ENCODE results near the gene SCAF8.

Gene SCAF8

DNA sequence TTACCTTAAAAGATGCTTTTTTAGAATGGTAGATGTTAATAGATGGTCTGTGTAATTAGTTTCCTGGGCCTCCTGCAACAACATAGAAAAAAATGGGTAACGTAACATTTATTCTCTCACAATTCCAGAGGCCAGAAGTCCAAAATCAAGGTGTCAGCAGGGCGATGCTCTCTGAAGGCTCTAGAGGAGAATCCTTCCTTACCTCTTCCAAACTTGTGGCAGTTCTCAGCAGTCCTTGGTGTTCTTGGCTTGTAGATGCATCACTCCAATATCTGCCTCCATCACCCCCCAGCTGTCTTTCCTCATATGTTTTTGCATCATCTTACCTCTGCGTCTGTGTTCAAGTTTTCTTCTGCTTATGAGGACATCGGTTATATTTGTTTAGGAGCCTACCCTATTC, 107.9 kb downstream of the SCAF8 start:
- no peak for TF ChIP-seq SIN3A (IDR thresholded peaks at IDR 0.05; ENCODE audit: borderline replicate concordance, insufficient read depth, low read length)
- no peak for TF ChIP-seq FOXP2 (optimal IDR thresholded peaks at IDR 0.05; ENCODE audit: borderline replicate concordance, extremely low read depth, extremely low read length, insufficient read depth)
- TF ChIP-seq POLR2AphosphoS5 (IDR thresholded peaks at IDR 0.05; ENCODE audit: low read depth, low read length) = no peak

DNA sequence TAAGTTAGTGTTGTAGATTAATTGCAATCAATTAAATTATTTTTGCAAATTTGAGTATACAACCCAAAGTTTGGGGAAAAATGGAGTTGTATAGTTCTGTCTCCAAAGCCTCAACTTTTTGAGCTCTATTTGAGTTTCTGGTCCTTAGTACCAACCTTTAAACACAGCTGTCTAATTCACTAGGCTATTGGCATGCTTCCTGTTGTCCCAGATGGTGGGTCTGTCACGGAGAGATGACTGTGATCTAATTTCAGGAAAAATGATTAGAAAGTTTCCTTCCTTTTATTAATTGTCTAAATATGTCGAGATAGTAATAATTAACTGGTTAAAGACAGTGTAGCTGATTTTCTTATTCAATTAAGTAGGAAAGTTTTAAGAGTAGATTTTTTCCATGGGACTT, 109.6 kb downstream of the SCAF8 start:
- TF ChIP-seq, protein P1, sequence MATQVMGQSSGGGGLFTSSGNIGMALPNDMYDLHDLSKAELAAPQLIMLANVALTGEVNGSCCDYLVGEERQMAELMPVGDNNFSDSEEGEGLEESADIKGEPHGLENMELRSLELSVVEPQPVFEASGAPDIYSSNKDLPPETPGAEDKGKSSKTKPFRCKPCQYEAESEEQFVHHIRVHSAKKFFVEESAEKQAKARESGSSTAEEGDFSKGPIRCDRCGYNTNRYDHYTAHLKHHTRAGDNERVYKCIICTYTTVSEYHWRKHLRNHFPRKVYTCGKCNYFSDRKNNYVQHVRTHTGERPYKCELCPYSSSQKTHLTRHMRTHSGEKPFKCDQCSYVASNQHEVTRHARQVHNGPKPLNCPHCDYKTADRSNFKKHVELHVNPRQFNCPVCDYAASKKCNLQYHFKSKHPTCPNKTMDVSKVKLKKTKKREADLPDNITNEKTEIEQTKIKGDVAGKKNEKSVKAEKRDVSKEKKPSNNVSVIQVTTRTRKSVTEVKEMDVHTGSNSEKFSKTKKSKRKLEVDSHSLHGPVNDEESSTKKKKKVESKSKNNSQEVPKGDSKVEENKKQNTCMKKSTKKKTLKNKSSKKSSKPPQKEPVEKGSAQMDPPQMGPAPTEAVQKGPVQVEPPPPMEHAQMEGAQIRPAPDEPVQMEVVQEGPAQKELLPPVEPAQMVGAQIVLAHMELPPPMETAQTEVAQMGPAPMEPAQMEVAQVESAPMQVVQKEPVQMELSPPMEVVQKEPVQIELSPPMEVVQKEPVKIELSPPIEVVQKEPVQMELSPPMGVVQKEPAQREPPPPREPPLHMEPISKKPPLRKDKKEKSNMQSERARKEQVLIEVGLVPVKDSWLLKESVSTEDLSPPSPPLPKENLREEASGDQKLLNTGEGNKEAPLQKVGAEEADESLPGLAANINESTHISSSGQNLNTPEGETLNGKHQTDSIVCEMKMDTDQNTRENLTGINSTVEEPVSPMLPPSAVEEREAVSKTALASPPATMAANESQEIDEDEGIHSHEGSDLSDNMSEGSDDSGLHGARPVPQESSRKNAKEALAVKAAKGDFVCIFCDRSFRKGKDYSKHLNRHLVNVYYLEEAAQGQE (IDR thresholded peaks at IDR 0.05; ENCODE audit: insufficient read depth in 1 of 2, low read depth in 2 of 2, low read length in 2 of 2) = no peak
- TF ChIP-seq FOXP2 (optimal IDR thresholded peaks at IDR 0.05; ENCODE audit: borderline replicate concordance, extremely low read depth, extremely low read length, insufficient read depth) = no peak
- no peak for TF ChIP-seq SIN3A (IDR thresholded peaks at IDR 0.05; ENCODE audit: borderline replicate concordance, insufficient read depth, low read length)
- TF ChIP-seq POLR2AphosphoS5 (IDR thresholded peaks at IDR 0.05; ENCODE audit: low read depth, low read length) = no peak
- TF ChIP-seq TAF1 (IDR thresholded peaks at IDR 0.05; ENCODE audit: borderline replicate concordance, insufficient read depth, low read length) = no peak

DNA sequence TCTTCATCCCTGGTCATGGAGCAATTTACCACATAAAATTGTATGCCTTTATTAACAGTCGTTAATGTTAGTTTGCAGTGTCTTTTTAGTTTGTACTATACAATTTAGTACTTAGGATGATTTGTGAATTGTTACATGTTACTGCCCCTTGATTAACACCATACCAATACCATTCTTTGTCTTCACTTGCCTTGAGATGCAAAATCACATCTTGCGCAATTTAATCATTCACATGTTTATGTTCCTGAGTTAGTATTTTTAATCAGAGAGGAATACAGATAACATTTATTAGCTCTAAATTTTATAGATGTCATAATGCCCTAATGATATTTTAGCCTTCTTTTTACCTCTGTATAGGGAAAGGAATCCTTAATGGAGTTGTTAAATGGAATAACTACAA, 114.1 kb downstream of the SCAF8 start:
- no peak for TF ChIP-seq POLR2AphosphoS5 (IDR thresholded peaks at IDR 0.05; ENCODE audit: low read depth, low read length)
- TF ChIP-seq, protein P1 (IDR thresholded peaks at IDR 0.05; ENCODE audit: insufficient read depth in 1 of 2, low read depth in 2 of 2, low read length in 2 of 2) = no peak
- no peak for TF ChIP-seq FOXP2 (optimal IDR thresholded peaks at IDR 0.05; ENCODE audit: borderline replicate concordance, extremely low read depth, extremely low read length, insufficient read depth)
- no peak for TF ChIP-seq TAF1 (IDR thresholded peaks at IDR 0.05; ENCODE audit: borderline replicate concordance, insufficient read depth, low read length)
- TF ChIP-seq SIN3A (IDR thresholded peaks at IDR 0.05; ENCODE audit: borderline replicate concordance, insufficient read depth, low read length) = no peak

DNA sequence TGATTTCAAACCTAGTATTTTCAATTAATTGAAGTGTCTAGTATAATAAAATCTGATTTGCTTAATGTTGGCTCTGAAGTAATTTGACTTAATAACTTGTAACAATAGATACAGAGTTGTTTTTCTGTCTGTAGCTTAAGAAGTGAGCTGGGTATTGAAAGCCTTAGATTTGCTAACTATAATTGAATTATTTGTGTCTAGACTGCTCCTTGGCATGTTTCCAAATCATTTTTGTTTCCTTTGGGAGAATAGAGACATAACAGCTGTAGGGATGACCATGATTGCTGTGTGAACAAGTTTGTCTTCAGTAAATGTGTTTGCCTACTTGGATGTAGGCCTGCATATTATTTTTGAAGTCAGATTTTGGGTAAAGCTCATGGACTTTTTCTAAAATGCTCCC, 115.4 kb downstream of the SCAF8 start:
- no peak; the same call in 1 of the 2 replicates for TF ChIP-seq SIN3A (IDR thresholded peaks at IDR 0.05; ENCODE audit: borderline replicate concordance, insufficient read depth, low read length)
- peak; percentile 40; the same call in 1 of the 2 replicates for TF ChIP-seq POLR2AphosphoS5 (IDR thresholded peaks at IDR 0.05; ENCODE audit: low read depth, low read length)

DNA sequence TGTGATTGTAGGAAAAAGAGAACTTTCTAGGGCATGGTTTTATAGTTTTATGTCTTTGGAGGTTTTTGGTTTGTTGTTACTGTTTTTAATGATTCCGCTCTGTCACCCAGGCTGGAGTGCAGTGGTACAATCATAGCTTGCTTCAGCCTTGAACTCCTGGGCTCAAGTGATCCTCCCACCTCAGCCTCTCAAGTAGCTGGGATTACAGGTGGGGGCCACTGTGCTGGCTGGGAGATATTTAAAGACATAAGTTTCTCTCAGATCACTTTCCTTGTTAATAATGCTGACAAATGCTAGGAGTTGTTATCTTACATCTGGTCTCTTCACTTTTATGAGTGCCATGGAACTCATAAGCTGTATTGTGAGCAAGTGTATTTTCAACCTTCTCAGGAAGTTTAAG, 116.3 kb downstream of the SCAF8 start:
- TF ChIP-seq, protein P1 (IDR thresholded peaks at IDR 0.05; ENCODE audit: insufficient read depth in 1 of 2, low read depth in 2 of 2, low read length in 2 of 2) = no peak
- TF ChIP-seq SIN3A (IDR thresholded peaks at IDR 0.05; ENCODE audit: borderline replicate concordance, insufficient read depth, low read length) (no peak), TAF1 (IDR thresholded peaks at IDR 0.05; ENCODE audit: borderline replicate concordance, insufficient read depth, low read length) (no peak), FOXP2 (optimal IDR thresholded peaks at IDR 0.05; ENCODE audit: borderline replicate concordance, extremely low read depth, extremely low read length, insufficient read depth) (no peak), POLR2AphosphoS5 (IDR thresholded peaks at IDR 0.05; ENCODE audit: low read depth, low read length) (no peak)

DNA sequence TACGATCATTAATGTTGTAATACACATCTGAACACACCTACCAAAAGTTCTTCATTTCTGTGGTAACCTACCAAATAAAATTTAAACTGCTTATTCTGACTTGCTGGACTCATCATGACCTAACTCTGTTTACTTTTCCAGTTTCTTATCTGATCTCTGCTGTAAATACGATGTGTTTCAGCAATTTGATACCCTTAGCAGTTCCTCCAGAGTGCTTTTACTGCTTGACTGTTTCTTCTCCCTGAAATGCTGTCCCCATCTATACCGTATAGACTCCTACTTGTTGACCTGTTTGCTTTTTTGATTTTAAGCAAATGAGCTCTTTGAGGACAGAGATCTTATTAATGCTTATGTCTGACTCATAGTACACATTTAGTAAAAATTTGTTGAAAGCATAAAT, 119.5 kb downstream of the SCAF8 start:
- TF ChIP-seq, protein P1 (IDR thresholded peaks at IDR 0.05; ENCODE audit: insufficient read depth in 1 of 2, low read depth in 2 of 2, low read length in 2 of 2) = no peak
- no peak for TF ChIP-seq FOXP2 (optimal IDR thresholded peaks at IDR 0.05; ENCODE audit: borderline replicate concordance, extremely low read depth, extremely low read length, insufficient read depth)
- TF ChIP-seq TAF1 (IDR thresholded peaks at IDR 0.05; ENCODE audit: borderline replicate concordance, insufficient read depth, low read length) = no peak
- no peak for TF ChIP-seq SIN3A (IDR thresholded peaks at IDR 0.05; ENCODE audit: borderline replicate concordance, insufficient read depth, low read length)
- no peak for TF ChIP-seq POLR2AphosphoS5 (IDR thresholded peaks at IDR 0.05; ENCODE audit: low read depth, low read length)

All from PFSK-1 (cell line).